MG63 (cell line): Measurements from ENCODE around the gene OPHN1. TPM values are rescaled to one million over a fixed set of nuclear protein-coding genes. Genes with fewer than 3 reads are reported as not detected.

Experiments
- DNase-seq: peaks from one replicate; pipeline ENCODE4 v3.0.0-alpha.2; 2020
- H3K27me3 ChIP-seq: fragments of 250-450 bp; sonication (Bioruptor Pico); 2 replicates; pipeline ENCODE4 v1.5.1; 2020; ENCODE audit warnings: mild to moderate bottlenecking, moderate library complexity
- H3K36me3 ChIP-seq: fragments of 250-450 bp; sonication (Bioruptor Pico); 2 replicates; pipeline ENCODE4 v1.5.1; 2020; ENCODE audit warnings: mild to moderate bottlenecking, moderate library complexity
- H3K4me3 ChIP-seq: fragments of 250-450 bp; sonication (Bioruptor Pico); 2 replicates; pipeline ENCODE4 v1.5.1; 2020; ENCODE audit warnings: mild to moderate bottlenecking, moderate library complexity
- H3K9me3 ChIP-seq: fragments of 250-450 bp; sonication (Bioruptor Pico); 2 replicates; pipeline ENCODE4 v1.5.1; 2020; ENCODE audit warnings: mild to moderate bottlenecking, moderate library complexity
- total RNA-seq: library from RNA; depleted of rRNA; stranded (reverse); fragments of >200 nt; shearing (Covaris generic); gene quantifications from 2 replicates; pipeline ENCODE4 v1.2.3, GENCODE V29; 2014; ENCODE audit warnings: low replicate concordance; rRNA removed

The OPHN1 gene, protein sequence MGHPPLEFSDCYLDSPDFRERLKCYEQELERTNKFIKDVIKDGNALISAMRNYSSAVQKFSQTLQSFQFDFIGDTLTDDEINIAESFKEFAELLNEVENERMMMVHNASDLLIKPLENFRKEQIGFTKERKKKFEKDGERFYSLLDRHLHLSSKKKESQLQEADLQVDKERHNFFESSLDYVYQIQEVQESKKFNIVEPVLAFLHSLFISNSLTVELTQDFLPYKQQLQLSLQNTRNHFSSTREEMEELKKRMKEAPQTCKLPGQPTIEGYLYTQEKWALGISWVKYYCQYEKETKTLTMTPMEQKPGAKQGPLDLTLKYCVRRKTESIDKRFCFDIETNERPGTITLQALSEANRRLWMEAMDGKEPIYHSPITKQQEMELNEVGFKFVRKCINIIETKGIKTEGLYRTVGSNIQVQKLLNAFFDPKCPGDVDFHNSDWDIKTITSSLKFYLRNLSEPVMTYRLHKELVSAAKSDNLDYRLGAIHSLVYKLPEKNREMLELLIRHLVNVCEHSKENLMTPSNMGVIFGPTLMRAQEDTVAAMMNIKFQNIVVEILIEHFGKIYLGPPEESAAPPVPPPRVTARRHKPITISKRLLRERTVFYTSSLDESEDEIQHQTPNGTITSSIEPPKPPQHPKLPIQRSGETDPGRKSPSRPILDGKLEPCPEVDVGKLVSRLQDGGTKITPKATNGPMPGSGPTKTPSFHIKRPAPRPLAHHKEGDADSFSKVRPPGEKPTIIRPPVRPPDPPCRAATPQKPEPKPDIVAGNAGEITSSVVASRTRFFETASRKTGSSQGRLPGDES
- 0.37 and 2.4 TPM in 2 replicates for total RNA-seq

DNA sequence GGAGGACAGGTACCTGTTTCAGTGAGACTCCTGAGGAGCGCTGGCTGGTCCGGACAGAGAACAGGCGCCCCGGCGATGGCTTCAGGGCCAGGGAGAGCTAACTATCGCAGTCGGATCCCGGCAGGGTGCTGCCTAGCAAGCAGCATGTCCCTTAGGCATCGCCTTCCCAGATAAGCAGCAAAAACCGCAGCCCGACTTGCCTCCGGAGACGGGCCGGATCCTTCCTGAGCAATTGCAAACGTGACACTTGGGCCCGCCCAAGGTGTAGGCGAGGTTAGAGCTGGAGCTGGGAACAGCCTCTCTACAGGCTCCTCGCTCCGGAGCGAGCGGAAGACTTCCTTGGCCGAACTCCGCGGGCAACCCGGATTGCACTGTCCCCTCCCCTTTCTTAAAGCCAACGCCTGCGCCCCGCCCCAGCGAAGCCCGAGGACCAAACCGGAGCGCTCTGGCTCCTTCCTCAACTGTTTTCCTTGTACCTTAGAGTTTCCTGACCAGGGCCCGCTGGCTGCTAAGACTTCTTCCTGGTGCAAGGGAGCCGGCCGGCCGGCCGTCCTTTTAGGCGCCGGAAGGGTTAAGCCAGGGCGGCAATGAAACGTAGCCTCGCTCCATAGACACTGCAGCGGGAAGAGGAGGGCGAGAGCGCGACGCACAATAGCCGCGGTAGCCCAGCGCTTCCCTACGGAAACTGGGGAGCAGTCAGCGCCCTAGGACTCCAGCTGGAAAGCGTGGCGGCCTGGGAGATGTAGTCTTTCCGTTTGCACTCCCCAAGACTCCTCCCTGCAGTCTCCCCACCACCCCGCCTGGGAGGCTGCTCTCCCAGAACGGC is at the start of gene OPHN1:
Gene OPHN1, minus strand, starts transcription at position 341 of the 826 bp plus-strand sequence. CDS start 475 bp downstream, outside the sequence.
- DNase-seq = peak; percentile 80
- Histone ChIP-seq H3K4me3 (peak within 1 kb of the TSS; percentile 61), H3K27me3 (no peaks in the 10 kb centered on the region), H3K9me3 (no peaks in the 10 kb centered on the region), H3K36me3 (no peaks in the 10 kb centered on the region)

DNA sequence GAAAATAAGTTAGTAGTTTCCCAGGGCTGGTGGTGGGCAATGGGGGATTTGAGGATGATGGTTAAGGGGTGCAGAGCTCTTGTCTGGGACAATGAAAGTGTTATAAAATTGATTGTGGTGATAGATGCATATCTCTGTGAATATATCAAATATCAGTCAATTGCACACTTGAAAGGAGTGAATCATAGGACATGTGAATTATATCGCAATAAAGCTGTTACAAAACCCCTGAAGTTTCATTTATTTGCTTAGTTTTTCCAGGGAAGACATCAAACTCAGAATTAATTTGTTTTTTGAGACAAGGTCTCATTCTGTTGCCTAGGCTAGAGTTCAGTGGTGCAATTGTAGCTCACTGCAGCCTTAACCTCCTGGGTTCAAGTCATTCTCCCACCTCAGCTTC is 47.7 kb upstream of the OPHN1 start:
- H3K27me3 ChIP-seq = no peaks in the 10 kb centered on the region
- DNase-seq = no peak
- H3K9me3 ChIP-seq = no peaks in the 10 kb centered on the region
- H3K36me3 ChIP-seq = no peaks in the 10 kb centered on the region
- no peak overlapping the region for H3K4me3 ChIP-seq

DNA sequence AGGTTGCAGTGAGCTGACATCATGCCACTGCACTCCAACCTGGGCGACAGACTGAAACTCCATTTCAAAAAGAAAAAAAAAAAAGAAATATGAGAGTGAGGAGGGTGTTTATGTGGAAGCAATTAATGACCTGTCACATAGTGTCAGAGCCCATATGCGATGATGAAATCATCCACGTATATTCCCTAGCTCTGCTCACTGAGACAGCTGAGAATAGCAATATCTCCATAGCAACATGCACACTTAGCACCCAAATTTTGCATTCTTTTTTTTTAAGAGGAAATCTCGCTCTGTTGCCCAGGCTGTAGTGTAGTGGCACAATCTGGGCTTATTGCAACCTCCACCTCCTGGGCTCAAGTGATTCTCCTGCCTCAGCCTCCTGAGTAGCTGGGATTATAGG is 31.5 kb upstream of the OPHN1 start:
- no peaks in the 10 kb centered on the region for H3K27me3 ChIP-seq
- H3K4me3 ChIP-seq = no peak overlapping the region
- no peak for DNase-seq
- no peaks in the 10 kb centered on the region for H3K9me3 ChIP-seq
- H3K36me3 ChIP-seq = no peaks in the 10 kb centered on the region

DNA sequence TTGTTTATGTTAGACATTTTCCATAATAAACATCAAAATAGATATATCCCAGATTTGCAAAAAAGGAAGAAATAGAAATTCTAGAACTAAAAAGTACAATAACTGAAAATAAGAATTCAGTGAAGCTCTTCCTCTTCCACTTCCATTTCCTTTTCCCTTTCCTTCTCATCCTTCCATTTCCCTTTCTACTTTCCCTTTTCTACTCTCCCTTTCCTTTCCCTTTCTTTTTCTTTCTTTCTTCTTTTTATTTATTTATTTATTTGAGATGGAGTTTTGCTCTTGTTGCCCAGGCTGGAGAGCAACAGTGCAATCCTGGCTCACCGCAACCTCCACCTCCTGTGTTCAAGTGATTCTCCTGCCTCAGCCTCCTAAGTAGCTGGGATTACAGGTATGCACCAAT is 30.6 kb upstream of the OPHN1 start:
- H3K4me3 ChIP-seq = no peak overlapping the region
- H3K36me3 ChIP-seq = no peaks in the 10 kb centered on the region
- no peaks in the 10 kb centered on the region for H3K9me3 ChIP-seq
- DNase-seq = no peak
- no peaks in the 10 kb centered on the region for H3K27me3 ChIP-seq

DNA sequence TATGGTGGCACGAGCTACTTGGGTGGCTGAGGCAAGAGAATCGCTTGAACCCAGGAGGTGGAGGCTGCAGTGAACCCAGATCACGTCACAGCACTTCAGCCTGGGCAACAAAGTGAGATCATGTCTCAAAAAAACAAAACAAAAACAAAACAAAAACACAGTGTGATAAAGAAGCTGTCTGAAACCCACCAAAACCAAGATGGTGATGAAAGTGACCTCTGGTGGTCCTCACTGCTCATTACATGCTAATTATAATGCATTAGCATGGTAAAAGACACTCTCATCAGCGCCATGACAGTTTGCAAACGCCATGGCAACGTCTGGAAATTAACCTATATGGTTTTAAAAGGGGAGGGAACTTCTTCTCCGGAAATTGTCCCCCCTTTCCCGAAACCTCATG is 29.4 kb upstream of the OPHN1 start:
- no peaks in the 10 kb centered on the region for H3K27me3 ChIP-seq
- H3K4me3 ChIP-seq = no peak overlapping the region
- no peaks in the 10 kb centered on the region for H3K36me3 ChIP-seq
- no peaks in the 10 kb centered on the region for H3K9me3 ChIP-seq
- no peak for DNase-seq

DNA sequence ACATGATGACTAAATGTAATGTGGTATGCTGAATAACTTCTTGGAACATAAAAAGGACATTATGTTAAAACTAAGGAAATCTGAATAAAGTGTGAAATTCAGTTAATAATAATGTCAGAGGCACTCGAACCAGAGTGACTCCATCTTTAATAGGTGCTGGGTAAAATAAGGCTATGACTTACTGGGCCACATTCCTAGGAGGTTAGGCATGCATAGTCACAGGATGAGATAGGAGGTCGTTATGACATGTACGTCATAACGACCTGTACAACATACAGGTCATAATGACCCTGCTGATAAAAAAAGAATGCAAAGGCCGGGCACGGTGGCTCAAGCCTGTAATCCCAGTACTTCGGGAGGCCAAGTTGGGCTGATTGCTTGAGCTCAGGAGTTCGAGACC is 28.9 kb upstream of the OPHN1 start:
- no peaks in the 10 kb centered on the region for H3K36me3 ChIP-seq
- no peak for DNase-seq

DNA sequence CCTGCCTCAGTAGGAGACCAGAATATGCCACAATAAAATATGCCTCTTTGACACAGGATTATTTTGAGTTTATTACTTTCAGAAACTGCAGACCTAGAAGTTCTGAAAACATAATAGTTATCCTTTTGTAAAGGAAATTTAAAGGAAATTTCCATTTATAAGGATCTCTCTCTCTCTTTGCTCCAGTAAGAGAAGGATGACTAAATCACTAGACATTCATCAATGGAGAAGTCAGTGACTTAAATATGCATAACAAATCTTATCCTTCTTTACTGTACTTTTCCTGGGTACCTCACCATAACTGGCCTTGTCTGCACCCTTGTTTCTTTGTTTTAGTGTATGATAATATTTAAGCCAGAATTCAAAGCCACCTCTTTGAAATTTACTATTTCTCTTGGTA is 28.3 kb upstream of the OPHN1 start:
- H3K36me3 ChIP-seq = no peaks in the 10 kb centered on the region
- no peaks in the 10 kb centered on the region for H3K27me3 ChIP-seq
- no peak for DNase-seq
- no peaks in the 10 kb centered on the region for H3K9me3 ChIP-seq
- no peak overlapping the region for H3K4me3 ChIP-seq

More for the DNA sequence above, 28.9 kb upstream of the OPHN1 start:
- Histone ChIP-seq H3K27me3 (no peaks in the 10 kb centered on the region), H3K9me3 (no peaks in the 10 kb centered on the region), H3K4me3 (no peak overlapping the region)

DNA sequence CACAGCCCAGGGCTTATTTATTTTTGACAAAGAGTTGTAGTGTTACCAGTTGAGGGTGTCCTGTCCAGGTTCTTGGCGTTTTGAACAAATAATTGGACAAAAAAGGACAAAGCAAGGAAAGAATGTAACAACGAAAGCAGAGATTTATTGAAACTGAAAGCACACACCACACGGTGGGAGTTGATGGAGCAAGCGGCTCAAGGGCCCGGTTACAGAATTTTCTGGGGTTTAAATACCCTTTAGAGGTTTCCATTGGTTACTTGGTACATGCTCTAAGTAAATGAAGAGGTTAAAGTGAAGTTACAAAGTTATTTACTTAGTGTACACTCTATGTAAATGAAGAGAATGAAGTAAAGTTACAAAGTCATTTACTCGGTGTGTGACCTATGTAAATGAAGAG is 27.8 kb upstream of the OPHN1 start:
- Histone ChIP-seq H3K36me3 (no peaks in the 10 kb centered on the region), H3K9me3 (no peaks in the 10 kb centered on the region), H3K4me3 (no peak overlapping the region), H3K27me3 (no peaks in the 10 kb centered on the region)
- DNase-seq = no peak

DNA sequence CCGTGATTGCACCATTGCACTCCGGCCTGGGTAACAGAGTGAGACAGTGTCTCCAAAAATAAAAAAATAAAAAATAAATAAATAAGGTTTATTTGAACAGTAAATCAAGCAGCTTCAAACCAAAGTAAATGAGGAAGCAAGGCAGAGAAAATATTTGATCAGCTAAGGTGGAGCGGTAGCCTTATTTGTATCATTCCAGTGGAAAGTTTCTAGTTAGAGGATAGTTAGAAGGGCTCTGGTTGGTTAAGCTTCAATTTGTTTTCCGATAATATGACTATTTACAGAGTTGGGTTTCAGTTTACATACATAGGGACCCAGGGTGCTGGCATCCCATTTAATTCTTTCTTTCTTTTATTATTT is 21.8 kb upstream of the OPHN1 start:
- no peaks in the 10 kb centered on the region for H3K27me3 ChIP-seq
- H3K36me3 ChIP-seq = no peaks in the 10 kb centered on the region
- no peak for DNase-seq
- H3K4me3 ChIP-seq = no peak overlapping the region
- H3K9me3 ChIP-seq = no peaks in the 10 kb centered on the region

DNA sequence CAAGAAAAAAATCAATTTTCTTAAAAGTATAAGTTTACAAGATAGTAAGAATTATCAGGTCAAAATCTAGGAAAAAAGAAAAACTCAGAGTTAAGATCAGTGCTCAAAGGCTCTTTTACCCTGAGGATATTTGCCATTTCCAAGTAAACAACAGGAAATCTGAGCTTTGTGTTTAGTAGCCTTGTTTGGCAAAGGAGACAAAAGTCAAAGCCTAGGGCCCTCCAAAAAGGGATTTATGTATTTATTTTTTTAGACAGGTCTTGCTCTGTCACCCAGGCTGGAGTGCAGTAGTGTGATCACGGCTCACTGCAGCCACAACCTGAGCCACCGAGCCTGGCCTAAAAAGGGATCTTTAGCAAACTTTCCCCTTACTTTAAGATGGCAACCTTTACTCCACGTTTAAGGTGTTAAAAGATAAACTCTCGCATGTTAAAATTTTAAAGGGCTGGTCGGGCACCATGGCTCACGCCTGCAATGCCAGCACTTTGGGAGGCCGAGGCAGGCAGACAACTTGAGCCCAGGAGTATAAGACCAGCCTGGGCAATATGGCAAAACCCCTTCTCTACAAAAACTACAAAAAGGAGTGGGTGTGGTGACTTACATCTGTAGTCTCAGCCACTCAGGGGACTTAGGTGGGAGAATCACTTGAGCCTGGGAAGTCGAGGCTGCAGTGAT is 21.3 kb upstream of the OPHN1 start:
- Histone ChIP-seq H3K4me3 (no peak overlapping the region), H3K27me3 (no peaks in the 10 kb centered on the region), H3K36me3 (no peaks in the 10 kb centered on the region), H3K9me3 (no peaks in the 10 kb centered on the region)
- no peak for DNase-seq

DNA sequence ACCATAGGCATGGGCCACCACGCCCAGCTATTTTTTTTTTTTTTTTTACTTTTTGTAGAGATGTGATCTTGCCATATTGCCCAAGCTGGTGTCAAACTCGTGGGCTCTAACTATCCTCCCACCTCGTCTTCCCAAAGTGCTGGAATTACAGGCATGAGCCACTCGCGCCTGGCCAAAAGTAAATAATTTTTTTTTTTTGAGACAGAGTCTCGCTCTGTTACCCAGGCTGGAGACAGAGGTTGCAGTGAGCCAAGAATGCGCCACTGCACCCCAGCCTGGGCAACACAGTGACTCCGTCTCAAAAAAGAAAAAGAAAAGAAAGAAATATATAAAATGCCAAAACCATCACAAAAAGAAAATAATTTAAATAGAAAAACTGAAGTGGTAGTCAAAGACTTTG is 18.4 kb upstream of the OPHN1 start:
- no peak for DNase-seq
- Histone ChIP-seq H3K4me3 (no peak overlapping the region), H3K36me3 (no peaks in the 10 kb centered on the region), H3K9me3 (no peaks in the 10 kb centered on the region), H3K27me3 (no peaks in the 10 kb centered on the region)

DNA sequence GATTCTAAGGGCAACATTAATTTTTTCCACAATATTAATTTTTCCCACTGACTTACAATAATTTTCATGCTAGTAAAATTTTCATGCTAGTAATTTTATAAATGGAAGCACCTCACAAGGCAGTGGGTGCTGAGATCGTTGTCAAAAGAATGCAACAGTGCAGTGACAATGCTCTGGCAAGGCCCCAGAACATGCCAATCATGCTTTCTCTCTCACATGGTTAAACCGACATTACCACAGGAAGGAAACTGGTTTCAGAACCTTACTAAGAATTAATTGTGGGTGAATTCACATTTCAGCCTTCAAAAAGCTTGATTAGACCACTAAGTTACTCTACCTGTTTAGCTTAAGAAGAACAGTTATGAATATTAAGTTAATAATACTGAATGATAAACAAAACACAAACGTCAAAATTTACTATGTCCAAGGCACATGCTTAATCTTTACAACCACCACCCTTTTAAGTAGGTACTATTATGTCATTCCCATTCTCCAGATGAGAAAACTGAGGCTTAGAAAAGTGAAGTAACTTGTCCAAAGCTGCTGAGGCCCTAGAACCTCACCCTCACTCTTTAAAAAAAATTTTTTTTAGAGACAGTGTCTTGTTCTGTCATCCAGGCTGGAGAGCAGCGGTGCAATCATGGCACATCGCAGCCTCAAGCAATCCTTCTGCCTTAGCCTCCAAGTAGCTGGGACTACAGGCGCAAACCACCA is 10.0 kb upstream of the OPHN1 start:
- Histone ChIP-seq H3K4me3 (no peak overlapping the region), H3K36me3 (no peaks in the 10 kb centered on the region), H3K27me3 (no peaks in the 10 kb centered on the region), H3K9me3 (no peaks in the 10 kb centered on the region)
- DNase-seq = peak; percentile 46

DNA sequence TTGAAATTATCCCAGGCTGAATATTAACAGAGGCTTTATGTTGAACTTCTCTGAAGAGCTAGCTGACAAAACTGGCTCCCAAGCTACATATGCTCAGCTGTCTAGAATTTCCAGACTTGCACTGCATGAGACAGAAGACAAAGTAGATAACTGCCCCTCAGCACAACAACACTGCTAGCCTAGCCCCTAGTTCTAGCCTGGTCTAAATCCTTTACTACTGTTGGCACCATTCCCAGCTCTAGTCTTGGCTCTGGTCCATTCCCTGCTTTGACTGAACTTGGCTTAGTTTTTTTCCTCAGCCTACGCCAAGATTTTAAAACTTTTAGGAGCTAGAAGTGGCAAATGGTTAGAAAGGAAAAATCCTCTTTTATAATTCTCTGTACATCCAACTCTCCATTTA is 7.6 kb upstream of the OPHN1 start:
- no peaks in the 10 kb centered on the region for H3K36me3 ChIP-seq
- no peaks in the 10 kb centered on the region for H3K27me3 ChIP-seq
- DNase-seq = peak; percentile 67
- H3K4me3 ChIP-seq = no peak overlapping the region
- H3K9me3 ChIP-seq = no peaks in the 10 kb centered on the region

DNA sequence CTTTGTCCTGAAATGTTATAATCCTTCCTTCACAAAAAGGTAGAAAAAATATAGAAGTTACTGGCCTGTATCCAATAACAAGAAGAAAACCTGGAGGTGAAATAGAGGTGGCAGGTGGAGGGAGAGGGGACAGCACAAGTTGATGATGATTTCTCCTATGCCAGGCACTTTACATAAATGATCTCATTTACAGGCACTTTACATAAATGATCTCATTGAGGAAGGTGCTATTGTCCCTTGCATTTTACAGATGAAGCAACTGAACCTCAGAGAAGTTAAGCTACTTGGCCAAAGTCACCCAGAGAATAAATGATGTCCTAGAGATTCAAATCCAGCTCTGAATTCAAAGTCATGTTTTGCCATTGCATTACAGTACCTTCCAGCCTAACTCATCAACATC is 7.1 kb upstream of the OPHN1 start:
- DNase-seq = no peak
- H3K4me3 ChIP-seq = no peak overlapping the region
- no peaks in the 10 kb centered on the region for H3K9me3 ChIP-seq
- no peaks in the 10 kb centered on the region for H3K36me3 ChIP-seq
- H3K27me3 ChIP-seq = no peaks in the 10 kb centered on the region

DNA sequence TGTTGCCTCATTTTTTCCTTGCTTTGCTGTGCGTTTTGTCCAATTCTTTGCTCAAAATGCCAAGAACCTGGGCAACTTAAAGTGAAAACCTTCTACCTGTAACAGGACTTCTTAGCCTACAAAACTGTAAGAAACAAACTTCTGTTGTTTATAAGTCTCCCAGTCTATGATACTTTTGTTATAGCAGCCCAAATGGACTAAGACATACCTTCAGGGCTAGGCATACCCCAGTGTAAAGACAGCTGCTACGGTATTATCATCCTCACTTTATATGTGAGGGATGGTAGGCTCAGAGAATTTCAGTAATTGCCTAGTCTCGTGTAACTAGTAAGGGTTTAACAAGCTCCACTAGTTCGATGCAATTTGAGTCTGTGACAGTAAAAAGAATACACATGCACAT is 6.0 kb upstream of the OPHN1 start:
- H3K27me3 ChIP-seq = no peaks in the 10 kb centered on the region
- H3K9me3 ChIP-seq = no peaks in the 10 kb centered on the region
- no peak overlapping the region for H3K4me3 ChIP-seq
- H3K36me3 ChIP-seq = no peaks in the 10 kb centered on the region
- DNase-seq = no peak

DNA sequence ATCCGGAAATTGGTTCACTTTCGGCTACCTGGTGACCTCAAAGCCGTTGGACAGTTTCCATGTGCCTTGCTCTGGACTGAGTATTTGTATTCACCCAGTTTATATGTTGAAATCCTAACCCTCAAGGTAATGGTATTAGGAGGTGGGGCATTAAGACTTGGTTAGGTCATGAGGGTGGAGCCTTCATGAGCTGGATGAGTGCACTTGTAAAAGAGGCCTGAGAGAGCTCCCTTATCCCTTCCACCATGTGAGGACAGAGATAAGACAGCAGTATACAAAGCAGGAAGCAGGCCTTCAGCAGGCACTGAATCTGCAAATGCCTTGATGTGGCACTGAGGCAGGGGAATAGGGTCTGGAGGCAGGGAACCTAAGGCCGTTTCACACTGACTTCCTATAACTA is 5.3 kb upstream of the OPHN1 start:
- Histone ChIP-seq H3K36me3 (no peaks in the 10 kb centered on the region), H3K9me3 (no peaks in the 10 kb centered on the region), H3K27me3 (no peaks in the 10 kb centered on the region), H3K4me3 (no peak overlapping the region)
- DNase-seq = no peak
